SK-N-SH treated with all-trans-retinoic acid at 6 μM for 48 hours (cell line): ENCODE measurements around the gene KIF2C.

Experiments used
- ATAC-seq: fragments of 200-7000 bp; cut with Tn5 transposase; 3 replicates; pipeline ENCODE4 v1.9.1; 2020; ENCODE audit warnings: mild to moderate bottlenecking, moderate library complexity
- ARNTL ChIP-seq: fragments of 450-650 bp; formaldehyde crosslinking; IDR thresholded peaks from 2 replicates; pipeline ENCODE4 v1.5.0; 2020; ENCODE audit warnings: low read depth, mild to moderate bottlenecking, moderate library complexity, borderline replicate concordance
- BACH2 ChIP-seq: fragments of 250-450 bp; sonication (Bioruptor Pico); IDR thresholded peaks from 2 replicates; pipeline ENCODE4 v1.9.0; 2021; ENCODE audit warnings: mild to moderate bottlenecking, borderline replicate concordance
- CREB5 ChIP-seq: fragments of 250-450 bp; sonication (Bioruptor Pico); IDR thresholded peaks from 2 replicates; pipeline ENCODE4 v1.5.1; 2020; ENCODE audit warnings: low read depth, mild to moderate bottlenecking, moderate library complexity
- CSDC2 ChIP-seq: fragments of 250-450 bp; sonication (Bioruptor Pico); IDR thresholded peaks from 2 replicates; pipeline ENCODE4 v1.5.0; 2020; ENCODE audit warnings: mild to moderate bottlenecking, moderate library complexity
- CSRNP3 ChIP-seq: fragments of 250-450 bp; sonication (Bioruptor Pico); IDR thresholded peaks from 2 replicates; pipeline ENCODE4 v1.5.1; 2021; ENCODE audit warnings: mild to moderate bottlenecking, moderate library complexity
- ESRRG ChIP-seq: fragments of 250-450 bp; sonication (Bioruptor Pico); IDR thresholded peaks from 2 replicates; pipeline ENCODE4 v1.6.1; 2021; ENCODE audit warnings: mild to moderate bottlenecking
- GLIS3 ChIP-seq: fragments of 250-450 bp; sonication (Bioruptor Pico); IDR thresholded peaks from 2 replicates; pipeline ENCODE4 v1.5.0; 2020; ENCODE audit warnings: mild to moderate bottlenecking, moderate library complexity
- ISL1 ChIP-seq: fragments of 250-450 bp; sonication (Bioruptor Pico); IDR thresholded peaks from 2 replicates; pipeline ENCODE4 v2.1.2; 2022; ENCODE audit warnings: mild to moderate bottlenecking, moderate library complexity
- OSR1 ChIP-seq: fragments of 250-450 bp; sonication (Bioruptor Pico); IDR thresholded peaks from 2 replicates; pipeline ENCODE4 v1.8.0; 2022; ENCODE audit warnings: moderate library complexity, mild to moderate bottlenecking, inconsistent platforms
- PPARA ChIP-seq: fragments of 250-450 bp; sonication (Bioruptor Pico); IDR thresholded peaks from 2 replicates; pipeline ENCODE4 v1.5.0; 2020; ENCODE audit warnings: mild to moderate bottlenecking, borderline replicate concordance
- RARB ChIP-seq: fragments of 250-450 bp; sonication (Bioruptor Pico); IDR thresholded peaks from 2 replicates; pipeline ENCODE4 v1.8.0; 2021; ENCODE audit warnings: mild to moderate bottlenecking, moderate library complexity
- SNAI2 ChIP-seq: fragments of 250-450 bp; sonication (Bioruptor Pico); IDR thresholded peaks from 2 replicates; pipeline ENCODE4 v1.5.0; 2020; ENCODE audit warnings: mild to moderate bottlenecking, moderate library complexity
- TCF4 ChIP-seq: fragments of 250-450 bp; sonication (Bioruptor Pico); IDR thresholded peaks from 2 replicates; pipeline ENCODE4 v1.8.0; 2021; ENCODE audit warnings: mild to moderate bottlenecking, moderate library complexity, borderline replicate concordance
- TOX ChIP-seq: fragments of 250-450 bp; sonication (Bioruptor Pico); IDR thresholded peaks from 2 replicates; pipeline ENCODE4 v1.8.0; 2021; ENCODE audit warnings: mild to moderate bottlenecking, moderate library complexity, borderline replicate concordance
- TSHZ2 ChIP-seq: fragments of 250-450 bp; sonication (Bioruptor Pico); IDR thresholded peaks from 2 replicates; pipeline ENCODE4 v1.5.0; 2020; ENCODE audit warnings: mild to moderate bottlenecking, moderate library complexity
- ZC3H10 ChIP-seq: fragments of 250-450 bp; sonication (Bioruptor Pico); IDR thresholded peaks from 2 replicates; pipeline ENCODE4 v1.5.1; 2021; ENCODE audit warnings: mild to moderate bottlenecking, moderate library complexity
- ZFP3 ChIP-seq: fragments of 250-450 bp; sonication (Bioruptor Pico); IDR thresholded peaks from 2 replicates; pipeline ENCODE4 v1.5.0; 2020; ENCODE audit warnings: mild to moderate bottlenecking, moderate library complexity
- ZNF70 ChIP-seq: fragments of 450-650 bp; formaldehyde crosslinking; IDR thresholded peaks from 2 replicates; pipeline ENCODE4 v1.5.0; 2020; ENCODE audit warnings: mild to moderate bottlenecking, moderate library complexity
- ZNF8 ChIP-seq: fragments of 450-650 bp; formaldehyde crosslinking; IDR thresholded peaks from 2 replicates; pipeline ENCODE4 v1.5.0; 2020; ENCODE audit warnings: mild to moderate bottlenecking, moderate library complexity
- TF ChIP-seq, protein P1 (sequence below): fragments of 250-450 bp; sonication (Bioruptor Pico); IDR thresholded peaks from 2 replicates; pipeline ENCODE4 v1.8.0; 2020; ENCODE audit warnings: mild to moderate bottlenecking, moderate library complexity, borderline replicate concordance
- TF ChIP-seq, protein P2 (sequence below): fragments of 250-450 bp; sonication (Bioruptor Pico); IDR thresholded peaks from 2 replicates; pipeline ENCODE4 v1.8.0; 2021; ENCODE audit warnings: low read depth, mild to moderate bottlenecking, moderate library complexity, borderline replicate concordance

The KIF2C gene

GRCh38 chr1:44700573-44700972 is 39.1 kb upstream of the KIF2C start:
- TF ChIP-seq, protein P1, sequence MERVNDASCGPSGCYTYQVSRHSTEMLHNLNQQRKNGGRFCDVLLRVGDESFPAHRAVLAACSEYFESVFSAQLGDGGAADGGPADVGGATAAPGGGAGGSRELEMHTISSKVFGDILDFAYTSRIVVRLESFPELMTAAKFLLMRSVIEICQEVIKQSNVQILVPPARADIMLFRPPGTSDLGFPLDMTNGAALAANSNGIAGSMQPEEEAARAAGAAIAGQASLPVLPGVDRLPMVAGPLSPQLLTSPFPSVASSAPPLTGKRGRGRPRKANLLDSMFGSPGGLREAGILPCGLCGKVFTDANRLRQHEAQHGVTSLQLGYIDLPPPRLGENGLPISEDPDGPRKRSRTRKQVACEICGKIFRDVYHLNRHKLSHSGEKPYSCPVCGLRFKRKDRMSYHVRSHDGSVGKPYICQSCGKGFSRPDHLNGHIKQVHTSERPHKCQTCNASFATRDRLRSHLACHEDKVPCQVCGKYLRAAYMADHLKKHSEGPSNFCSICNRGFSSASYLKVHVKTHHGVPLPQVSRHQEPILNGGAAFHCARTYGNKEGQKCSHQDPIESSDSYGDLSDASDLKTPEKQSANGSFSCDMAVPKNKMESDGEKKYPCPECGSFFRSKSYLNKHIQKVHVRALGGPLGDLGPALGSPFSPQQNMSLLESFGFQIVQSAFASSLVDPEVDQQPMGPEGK (CRISPR knock-in tag) = no peak
- TF ChIP-seq ESRRG = no peak
- no peak for TF ChIP-seq ISL1 (CRISPR knock-in tag)
- TF ChIP-seq ARNTL = no peak
- no peak for TF ChIP-seq GLIS3 (CRISPR knock-in tag)
- no peak for TF ChIP-seq SNAI2
- TF ChIP-seq, all 23 proteins: peak for 0
- no peak for ATAC-seq

- ATAC-seq = no peak
- TF ChIP-seq, protein P1 (CRISPR knock-in tag) = no peak
- TF ChIP-seq ISL1 (CRISPR knock-in tag) (no peak), GLIS3 (CRISPR knock-in tag) (no peak), ZC3H10 (CRISPR knock-in tag) (no peak), ZFP3 (no peak), TSHZ2 (CRISPR knock-in tag) (no peak), CREB5 (CRISPR knock-in tag) (no peak), SNAI2 (no peak), RARB (CRISPR knock-in tag) (no peak), CSDC2 (no peak), TCF4 (no peak), TOX (CRISPR knock-in tag) (no peak), CSRNP3 (CRISPR knock-in tag) (no peak), ZNF8 (CRISPR knock-in tag) (no peak), BACH2 (CRISPR knock-in tag) (no peak), OSR1 (CRISPR knock-in tag) (no peak)
- TF ChIP-seq, protein P2, sequence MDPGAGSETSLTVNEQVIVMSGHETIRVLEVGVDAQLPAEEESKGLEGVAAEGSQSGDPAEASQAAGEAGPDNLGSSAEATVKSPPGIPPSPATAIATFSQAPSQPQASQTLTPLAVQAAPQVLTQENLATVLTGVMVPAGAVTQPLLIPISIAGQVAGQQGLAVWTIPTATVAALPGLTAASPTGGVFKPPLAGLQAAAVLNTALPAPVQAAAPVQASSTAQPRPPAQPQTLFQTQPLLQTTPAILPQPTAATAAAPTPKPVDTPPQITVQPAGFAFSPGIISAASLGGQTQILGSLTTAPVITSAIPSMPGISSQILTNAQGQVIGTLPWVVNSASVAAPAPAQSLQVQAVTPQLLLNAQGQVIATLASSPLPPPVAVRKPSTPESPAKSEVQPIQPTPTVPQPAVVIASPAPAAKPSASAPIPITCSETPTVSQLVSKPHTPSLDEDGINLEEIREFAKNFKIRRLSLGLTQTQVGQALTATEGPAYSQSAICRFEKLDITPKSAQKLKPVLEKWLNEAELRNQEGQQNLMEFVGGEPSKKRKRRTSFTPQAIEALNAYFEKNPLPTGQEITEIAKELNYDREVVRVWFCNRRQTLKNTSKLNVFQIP = no peak
Measured at GRCh38 chr1:44701141-44701573, 38.5 kb upstream of the KIF2C start.

GRCh38 chr1:44705470-44705869 is 34.2 kb upstream of the KIF2C start:
- no peak for ATAC-seq

More at GRCh38 chr1:44705470-44705869, 34.2 kb upstream of the KIF2C start:
- no peak for TF ChIP-seq OSR1 (CRISPR knock-in tag)
- no peak for TF ChIP-seq ZNF70 (CRISPR knock-in tag)
- no peak for TF ChIP-seq PPARA (CRISPR knock-in tag)
- TF ChIP-seq ESRRG = no peak
- TF ChIP-seq ARNTL = no peak
- TF ChIP-seq TCF4 = no peak
- TF ChIP-seq CREB5 (CRISPR knock-in tag) = no peak
